ENCODE measurements around the gene STX19. TPM values are rescaled to one million over a fixed set of nuclear protein-coding genes. Genes with fewer than 3 reads are reported as not detected.

The STX19 gene
- total RNA-seq, 2 experiments from 2014 or later = not detected

GRCh38 chr3:94020293-94020692 is 8.1 kb downstream of the STX19 start:
- Mint-ChIP-seq H3K27me3 (no peaks in the 10 kb centered on the region), H3K4me1 (ENCODE audit: low read depth) (no peaks in the 10 kb centered on the region), H3K27ac (no peak overlapping the region), H3K36me3 (no peaks in the 10 kb centered on the region), H3K9me3 (no peaks in the 10 kb centered on the region), H3K4me3 (no peak overlapping the region)
- DNase-seq = no peak
- intact Hi-C loops (cut with micrococcal nuclease) = no loop called here
- POLR2A ChIA-PET = no interaction called here
- CTCF ChIA-PET = no interaction called here

DNA sequence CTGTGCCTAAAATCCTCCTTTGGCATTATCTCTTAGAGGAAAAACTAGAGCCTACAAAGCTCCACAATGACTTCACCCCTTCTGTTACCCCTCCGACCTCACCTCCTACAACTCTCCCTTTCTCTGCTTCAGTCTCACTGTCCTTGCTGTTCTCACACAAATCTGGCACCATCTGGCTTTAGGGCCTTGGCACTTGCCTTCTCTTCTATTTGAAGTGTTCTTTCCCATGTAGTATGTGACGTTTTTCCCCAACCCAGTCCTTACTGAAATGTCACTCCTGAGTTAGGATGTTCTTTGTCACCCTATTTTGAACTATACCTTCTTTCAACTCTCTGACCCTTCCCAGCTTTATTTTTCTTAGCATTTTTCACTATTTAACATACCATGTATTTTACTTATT is 8.7 kb downstream of the STX19 start:
- ChIA-PET CTCF (no interaction called here), POLR2A (no interaction called here)
- Mint-ChIP-seq H3K27me3 (no peaks in the 10 kb centered on the region), H3K4me3 (no peak overlapping the region), H3K9me3 (no peaks in the 10 kb centered on the region), H3K27ac (no peak overlapping the region), H3K4me1 (ENCODE audit: low read depth) (peaks cover 5% of the 10 kb centered on the region), H3K36me3 (peaks cover 5% of the 10 kb centered on the region)
- intact Hi-C loops (cut with micrococcal nuclease) = no loop called here
- DNase-seq = no peak

GRCh38 chr3:94015025-94015424 is 13.4 kb downstream of the STX19 start:
- peaks cover 12% of the 10 kb centered on the region for H3K36me3 Mint-ChIP-seq
- ChIA-PET POLR2A (no interaction called here), CTCF (interaction anchor here (1.3 to 1.4 kb wide), 2 partner anchors 10 to 22 kb away, joined by 3 read pairs; no protein-coding TSS in a partner anchor)
- no peak overlapping the region for H3K27ac Mint-ChIP-seq
- DNase-seq = no peak
- no peaks in the 10 kb centered on the region for H3K27me3 Mint-ChIP-seq
- H3K9me3 Mint-ChIP-seq = no peaks in the 10 kb centered on the region
- intact Hi-C loops (cut with micrococcal nuclease) = no loop called here
- no peak overlapping the region for H3K4me3 Mint-ChIP-seq
- peaks cover 28% of the 10 kb centered on the region for H3K4me1 Mint-ChIP-seq (ENCODE audit: low read depth)

GRCh38 chr3:94012185-94012584 is 16.2 kb downstream of the STX19 start:
- Mint-ChIP-seq H3K27me3 (no peaks in the 10 kb centered on the region), H3K9me3 (no peaks in the 10 kb centered on the region), H3K36me3 (peaks cover 13% of the 10 kb centered on the region), H3K4me1 (ENCODE audit: low read depth) (peaks cover 36% of the 10 kb centered on the region), H3K4me3 (no peak overlapping the region), H3K27ac (peak overlapping the region; percentile 69)
- ChIA-PET CTCF (interaction anchor here (1.7 kb wide), 1 partner anchor 54 kb away, joined by 7 read pairs; no protein-coding TSS in a partner anchor), POLR2A (interaction anchor here (1.7 kb wide), 1 partner anchor 51 kb away, joined by 5 read pairs; the partner anchor contains the start of genes DHFR2 and NSUN3)
- intact Hi-C loops (cut with micrococcal nuclease) = no loop called here
- DNase-seq = no peak

GRCh38 chr3:94011233-94011711 is 17.1 kb downstream of the STX19 start:
- Mint-ChIP-seq H3K36me3 (peaks cover 15% of the 10 kb centered on the region), H3K4me3 (no peak overlapping the region), H3K4me1 (ENCODE audit: low read depth) (peaks cover 38% of the 10 kb centered on the region), H3K27me3 (no peaks in the 10 kb centered on the region), H3K9me3 (no peaks in the 10 kb centered on the region), H3K27ac (peak overlapping the region; percentile 69)
- ChIA-PET CTCF (interaction anchor here (1.7 to 2.1 kb wide), 2 partner anchors 52 to 55 kb away, joined by 7 to 12 read pairs; partner anchors contain the start of genes DHFR2 and NSUN3), POLR2A (interaction anchor here (1.7 kb wide), 1 partner anchor 52 kb away, joined by 5 read pairs; the partner anchor contains the start of genes DHFR2 and NSUN3)
- no peak for DNase-seq
- intact Hi-C loops (cut with micrococcal nuclease) = loop anchor here (1.0 kb wide), 4 partner anchors 31 to 55 kb away; partner anchors contain the start of genes ARL13B, DHFR2 and PROS1

- Mint-ChIP-seq H3K36me3 (peaks cover 10% of the 10 kb centered on the region), H3K27ac (no peak overlapping the region), H3K4me1 (ENCODE audit: low read depth) (peaks cover 32% of the 10 kb centered on the region), H3K27me3 (no peaks in the 10 kb centered on the region), H3K9me3 (no peaks in the 10 kb centered on the region), H3K4me3 (no peak overlapping the region)
- intact Hi-C loops (cut with micrococcal nuclease) = loop anchor here (10.0 kb wide), 1 partner anchor 235 kb away; no protein-coding TSS in a partner anchor
- DNase-seq = no peak
- CTCF ChIA-PET = interaction anchor here (1.0 to 2.1 kb wide), 3 partner anchors 28 to 60 kb away, joined by 3 to 12 read pairs (median 5); partner anchors contain the start of genes DHFR2 and NSUN3
- POLR2A ChIA-PET = interaction anchor here (1.2 kb wide), 1 partner anchor 53 kb away, joined by 3 read pairs; the partner anchor contains the start of genes DHFR2 and NSUN3
Observed at GRCh38 chr3:94009608-94010007, 18.8 kb downstream of the STX19 start.

DNA sequence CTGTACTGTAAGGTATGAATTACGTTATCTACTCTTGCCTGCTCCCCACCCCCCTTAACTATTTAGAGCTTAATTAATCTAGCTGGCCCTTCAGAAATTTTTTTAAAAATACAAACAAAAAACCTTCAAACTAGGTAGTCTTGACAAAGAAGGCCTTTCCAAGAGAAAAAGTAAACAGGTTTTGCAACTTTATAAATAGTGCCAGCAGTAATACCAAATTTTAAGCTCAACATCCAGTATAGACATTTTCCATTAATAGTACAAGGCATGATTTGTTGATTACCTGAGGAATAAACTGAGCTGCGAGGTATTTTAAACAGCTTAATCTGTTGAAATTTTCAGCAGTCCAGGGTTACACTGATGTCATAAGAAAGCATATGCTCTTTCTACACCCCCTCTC is 20.1 kb downstream of the STX19 start:
- no peaks in the 10 kb centered on the region for H3K27me3 Mint-ChIP-seq
- intact Hi-C loops (cut with micrococcal nuclease) = loop anchor here (10.0 kb wide), 1 partner anchor 237 kb away; no protein-coding TSS in a partner anchor
- H3K36me3 Mint-ChIP-seq = peaks cover 6% of the 10 kb centered on the region
- no peaks in the 10 kb centered on the region for H3K9me3 Mint-ChIP-seq
- DNase-seq = no peak
- H3K4me3 Mint-ChIP-seq = no peak overlapping the region
- peaks cover 33% of the 10 kb centered on the region for H3K4me1 Mint-ChIP-seq (ENCODE audit: low read depth)
- POLR2A ChIA-PET = no interaction called here
- CTCF ChIA-PET = interaction anchor here (0.6 to 1.6 kb wide), 4 partner anchors 23 to 61 kb away, joined by 3 to 11 read pairs (median 4); partner anchors contain the start of gene PROS1
- H3K27ac Mint-ChIP-seq = no peak overlapping the region

DNA sequence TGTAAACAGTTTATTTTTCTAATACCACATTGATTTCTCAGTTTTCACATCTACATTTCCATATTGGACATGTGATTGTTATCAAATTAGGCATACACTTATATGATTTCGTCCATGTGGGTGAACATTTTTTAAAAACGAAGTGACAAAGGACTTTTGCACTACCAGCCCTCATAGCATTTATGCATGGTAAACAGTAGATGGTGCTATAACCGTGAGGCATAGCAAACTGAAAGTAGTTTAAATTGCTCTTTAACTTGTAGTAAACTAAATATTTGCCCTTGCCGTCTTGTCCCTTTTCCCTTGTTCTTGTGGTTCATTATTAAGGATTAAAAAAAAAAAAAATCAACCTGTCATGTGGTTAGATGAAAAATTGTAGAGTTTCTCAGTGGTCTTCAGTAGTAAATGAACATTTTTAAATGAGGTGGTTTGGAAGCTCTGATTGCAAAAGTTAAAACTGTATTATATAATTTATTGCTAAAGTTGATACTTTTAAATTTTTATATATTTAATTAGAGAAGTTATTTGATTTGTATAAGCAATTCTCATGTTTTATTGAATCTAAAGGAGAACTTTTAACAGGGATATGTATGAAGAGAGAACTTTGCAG is 24.0 kb downstream of the STX19 start:
- no peak for DNase-seq
- POLR2A ChIA-PET = no interaction called here
- no peaks in the 10 kb centered on the region for H3K27me3 Mint-ChIP-seq
- peaks cover 3% of the 10 kb centered on the region for H3K36me3 Mint-ChIP-seq
- no peak overlapping the region for H3K27ac Mint-ChIP-seq
- CTCF ChIA-PET = interaction anchor here (0.7 to 3.7 kb wide), 6 partner anchors 10 to 245 kb away, joined by 3 to 52 read pairs (median 4); no protein-coding TSS in a partner anchor
- no peaks in the 10 kb centered on the region for H3K9me3 Mint-ChIP-seq
- intact Hi-C loops (cut with micrococcal nuclease) = loop anchor here (1.0 to 10.0 kb wide), 3 partner anchors 65 to 240 kb away; no protein-coding TSS in a partner anchor
- peak overlapping the region; percentile 9 for H3K4me3 Mint-ChIP-seq
- H3K4me1 Mint-ChIP-seq (ENCODE audit: low read depth) = peaks cover 10% of the 10 kb centered on the region

DNA sequence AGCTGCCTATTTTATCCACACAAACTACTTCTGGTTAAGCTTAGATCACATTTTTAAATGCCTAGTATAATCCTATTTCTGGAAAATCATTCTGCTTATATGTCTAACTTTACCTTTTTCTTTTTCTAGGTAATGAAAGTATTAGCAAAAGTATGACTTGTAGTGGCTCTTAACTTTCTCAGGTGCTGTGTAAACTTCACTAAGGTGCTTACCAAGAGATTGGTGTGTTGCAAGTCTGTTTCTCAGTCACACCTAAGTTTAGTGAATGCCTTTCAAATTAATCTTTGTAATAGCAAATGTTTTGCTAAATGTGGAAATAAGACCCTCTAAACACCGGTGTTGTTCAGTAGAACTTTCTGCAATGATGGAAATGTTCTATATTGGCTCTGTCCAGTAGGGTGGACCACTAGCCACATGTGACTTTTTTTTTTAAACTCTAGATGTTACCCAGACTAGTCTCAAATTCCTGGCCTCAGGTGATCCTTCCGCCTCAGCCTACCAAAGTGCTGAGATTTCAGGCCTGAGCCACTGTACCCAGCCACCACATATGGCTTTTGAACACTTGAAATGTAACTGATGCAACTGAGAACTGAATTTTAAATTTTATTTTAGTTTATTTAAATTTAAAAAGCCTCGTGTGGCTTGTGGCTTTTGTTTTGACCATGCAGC is 26.4 kb downstream of the STX19 start:
- intact Hi-C loops (cut with micrococcal nuclease) = loop anchor here (10.0 kb wide), 1 partner anchor 243 kb away; no protein-coding TSS in a partner anchor

DNA sequence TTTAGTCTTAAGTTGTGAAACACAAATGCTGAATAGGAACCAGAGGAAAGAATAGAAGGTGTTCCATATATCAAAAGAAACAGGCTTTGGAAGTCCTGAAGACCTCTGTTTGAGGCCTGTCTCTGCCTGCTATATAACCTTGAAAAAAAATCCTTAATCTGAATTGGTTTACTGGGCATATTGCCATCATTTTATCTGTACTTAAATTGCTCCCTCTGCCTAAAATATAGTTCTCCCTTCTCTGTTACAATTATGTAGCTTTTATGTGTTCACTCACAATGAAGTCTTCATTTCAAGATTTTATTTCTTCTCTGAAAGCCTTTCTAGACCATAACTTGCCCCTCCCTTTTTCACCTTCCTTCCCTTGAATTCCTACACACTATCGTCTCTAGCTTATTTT is 27.2 kb downstream of the STX19 start:
- Mint-ChIP-seq H3K4me3 (no peak overlapping the region), H3K27me3 (no peaks in the 10 kb centered on the region), H3K9me3 (no peaks in the 10 kb centered on the region), H3K4me1 (ENCODE audit: low read depth) (peaks cover 5% of the 10 kb centered on the region), H3K27ac (no peak overlapping the region), H3K36me3 (no peaks in the 10 kb centered on the region)
- ChIA-PET CTCF (interaction anchor here (4.3 kb wide), 1 partner anchor 68 kb away, joined by 21 read pairs; no protein-coding TSS in a partner anchor), POLR2A (no interaction called here)
- DNase-seq = no peak
- intact Hi-C loops (cut with micrococcal nuclease) = loop anchor here (10.0 kb wide), 1 partner anchor 244 kb away; no protein-coding TSS in a partner anchor

More for the DNA sequence above, 26.4 kb downstream of the STX19 start:
- H3K27ac Mint-ChIP-seq = no peak overlapping the region
- ChIA-PET POLR2A (no interaction called here), CTCF (interaction anchor here (1.0 to 4.3 kb wide), 3 partner anchors 20 to 69 kb away, joined by 4 to 52 read pairs (median 21); no protein-coding TSS in a partner anchor)
- no peaks in the 10 kb centered on the region for H3K27me3 Mint-ChIP-seq
- H3K36me3 Mint-ChIP-seq = peaks cover 2% of the 10 kb centered on the region
- H3K9me3 Mint-ChIP-seq = no peaks in the 10 kb centered on the region
- no peak overlapping the region for H3K4me3 Mint-ChIP-seq
- H3K4me1 Mint-ChIP-seq (ENCODE audit: low read depth) = peaks cover 5% of the 10 kb centered on the region
- no peak for DNase-seq

DNA sequence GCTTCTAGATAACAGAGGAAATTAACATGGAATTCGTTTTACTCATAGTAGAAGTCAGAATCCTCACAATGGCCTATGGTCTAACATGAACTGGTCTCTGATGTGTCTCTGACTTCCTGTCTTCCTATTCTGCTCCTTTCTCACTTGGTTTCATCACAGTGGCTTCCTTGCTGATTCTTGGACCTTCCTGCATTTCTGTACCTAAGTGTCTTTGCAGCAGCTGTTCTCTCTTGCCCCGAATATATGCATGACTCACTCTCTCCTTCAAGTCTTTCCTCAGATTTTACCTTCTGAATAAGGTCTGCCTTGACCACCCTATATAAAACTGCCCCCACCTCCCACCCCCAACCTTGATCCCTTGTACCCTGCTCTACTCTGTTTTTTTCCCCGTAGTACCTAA is 34.3 kb downstream of the STX19 start:
- peaks cover 2% of the 10 kb centered on the region for H3K4me1 Mint-ChIP-seq (ENCODE audit: low read depth)
- no peaks in the 10 kb centered on the region for H3K9me3 Mint-ChIP-seq
- no peak for DNase-seq
- CTCF ChIA-PET = interaction anchor here (1.0 to 2.1 kb wide), 2 partner anchors 70 to 75 kb away, joined by 4 to 8 read pairs; no protein-coding TSS in a partner anchor
- no peak overlapping the region for H3K27ac Mint-ChIP-seq
- POLR2A ChIA-PET = interaction anchor here (1.1 kb wide), 1 partner anchor 68 kb away, joined by 3 read pairs; the partner anchor contains the start of genes DHFR2 and NSUN3
- no peaks in the 10 kb centered on the region for H3K36me3 Mint-ChIP-seq
- H3K4me3 Mint-ChIP-seq = no peak overlapping the region
- intact Hi-C loops (cut with micrococcal nuclease) = no loop called here
- H3K27me3 Mint-ChIP-seq = no peaks in the 10 kb centered on the region

- ChIA-PET CTCF (no interaction called here), POLR2A (no interaction called here)
- Mint-ChIP-seq H3K4me3 (no peak overlapping the region), H3K27ac (no peak overlapping the region), H3K9me3 (no peaks in the 10 kb centered on the region), H3K36me3 (no peaks in the 10 kb centered on the region), H3K27me3 (no peaks in the 10 kb centered on the region), H3K4me1 (ENCODE audit: low read depth) (peaks cover 2% of the 10 kb centered on the region)
- intact Hi-C loops (cut with micrococcal nuclease) = no loop called here
- DNase-seq = no peak
Observed at GRCh38 chr3:93992207-93992606, 36.2 kb downstream of the STX19 start.

Data from activated CD4-positive, alpha-beta memory T cell treated with anti-CD3 and anti-CD28 coated beads for 36 hours (primary cell).